Measurements from ENCODE around the gene RFX3.

The RFX3 gene

DNA sequence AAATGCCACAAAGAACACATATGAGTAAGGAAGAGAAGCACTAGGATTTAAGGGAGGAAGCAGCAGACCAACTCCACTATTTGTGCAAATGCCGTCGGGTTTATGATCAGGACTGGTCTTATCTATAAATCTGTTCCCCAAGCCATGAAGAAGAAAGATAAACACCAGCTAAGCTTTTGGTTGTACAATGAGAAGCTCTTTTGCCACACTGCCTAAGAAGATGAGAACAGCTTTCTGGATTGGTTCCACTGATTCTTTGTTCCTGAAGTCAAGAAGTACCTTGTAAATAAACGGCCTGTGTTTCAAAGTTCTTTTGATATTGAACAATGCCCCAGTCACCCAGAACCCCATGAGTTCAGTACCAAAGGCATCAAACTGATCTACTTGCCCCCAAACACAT, 93.9 kb downstream of the RFX3 start:
- DNase-seq (ENCODE audit: low read depth): no peak
- no peak for TF ChIP-seq CTCF (IDR thresholded peaks at IDR 0.05; ENCODE audit: insufficient read depth, low read depth, low read length, missing control alignments)
- no peak overlapping the region for H3K4me3 ChIP-seq (ENCODE audit: low read depth, low read length)

- H3K4me3 ChIP-seq (ENCODE audit: low read depth, low read length): no peak overlapping the region
- no peak for DNase-seq (ENCODE audit: low read depth)
- TF ChIP-seq CTCF (IDR thresholded peaks at IDR 0.05; ENCODE audit: insufficient read depth, low read depth, low read length, missing control alignments): no peak
Measured at GRCh38 chr9:3419893-3420292, 105.9 kb downstream of the RFX3 start.

DNA sequence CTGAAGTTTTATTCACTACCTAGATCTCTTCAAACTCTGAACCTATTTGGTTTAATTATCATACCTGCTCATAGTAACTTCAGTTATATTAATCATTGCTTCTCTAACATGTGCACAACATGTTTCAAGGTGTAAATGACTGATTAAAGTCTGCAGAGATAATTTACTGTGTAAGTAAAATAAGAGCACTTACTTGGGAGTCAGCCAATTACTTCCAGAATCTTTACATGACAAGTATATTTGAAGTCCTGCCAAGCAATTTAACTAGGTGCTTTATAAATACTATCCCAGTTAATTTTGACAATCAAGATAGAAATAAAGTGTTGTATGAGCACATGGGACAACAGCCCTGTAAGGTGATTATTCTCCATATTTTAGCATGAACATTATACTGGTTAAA, 109.9 kb downstream of the RFX3 start:
- no peak for DNase-seq (ENCODE audit: low read depth)
- no peak overlapping the region for H3K4me3 ChIP-seq (ENCODE audit: low read depth, low read length)
- TF ChIP-seq CTCF (IDR thresholded peaks at IDR 0.05; ENCODE audit: insufficient read depth, low read depth, low read length, missing control alignments): no peak

DNA sequence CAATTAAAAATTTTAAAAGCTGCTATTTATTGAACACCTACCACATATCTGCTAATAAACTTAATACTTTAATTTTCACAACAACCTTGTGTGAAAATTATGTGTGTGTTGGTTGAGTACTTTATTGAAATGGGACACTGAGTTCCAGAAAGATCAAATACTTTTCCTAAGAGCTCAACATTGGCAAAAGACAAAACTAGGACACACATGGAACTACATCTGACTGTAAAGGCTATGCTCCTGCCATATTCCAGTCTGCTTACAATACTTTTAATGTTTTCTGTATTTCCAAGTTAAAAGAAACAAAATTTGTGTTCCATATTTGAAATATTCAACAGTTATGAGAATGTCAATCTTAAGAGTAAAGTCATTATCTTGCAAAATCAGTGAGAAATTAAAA, 111.8 kb downstream of the RFX3 start:
- no peak for DNase-seq (ENCODE audit: low read depth)
- TF ChIP-seq CTCF (IDR thresholded peaks at IDR 0.05; ENCODE audit: insufficient read depth, low read depth, low read length, missing control alignments): no peak
- no peak overlapping the region for H3K4me3 ChIP-seq (ENCODE audit: low read depth, low read length)

DNA sequence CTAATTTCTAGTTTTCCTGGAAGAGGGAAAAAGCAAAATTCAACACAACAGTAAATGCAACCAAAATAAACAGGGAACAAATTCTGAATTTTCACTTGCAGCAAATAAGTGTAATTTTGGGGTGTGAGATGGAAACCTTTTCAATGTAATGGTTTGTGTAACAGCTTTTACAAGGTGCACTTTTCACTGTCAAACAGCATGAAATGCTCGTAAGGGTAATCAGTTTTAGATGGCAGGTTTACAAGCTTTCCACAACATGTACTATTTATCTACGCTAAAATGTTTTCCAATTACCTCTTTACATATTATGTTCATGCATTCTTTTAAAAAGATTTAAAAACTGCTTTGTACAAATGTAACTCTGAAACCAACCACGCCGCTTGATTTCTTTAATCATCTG, 115.3 kb downstream of the RFX3 start:
- no peak overlapping the region for H3K4me3 ChIP-seq (ENCODE audit: low read depth, low read length)
- DNase-seq (ENCODE audit: low read depth): no peak
- TF ChIP-seq CTCF (IDR thresholded peaks at IDR 0.05; ENCODE audit: insufficient read depth, low read depth, low read length, missing control alignments): no peak

- no peak overlapping the region for H3K4me3 ChIP-seq (ENCODE audit: low read depth, low read length)
- DNase-seq (ENCODE audit: low read depth): no peak
- no peak for TF ChIP-seq CTCF (IDR thresholded peaks at IDR 0.05; ENCODE audit: insufficient read depth, low read depth, low read length, missing control alignments)
Measured at GRCh38 chr9:3409453-3409852, 116.3 kb downstream of the RFX3 start.

- DNase-seq (ENCODE audit: low read depth): no peak
- H3K4me3 ChIP-seq (ENCODE audit: low read depth, low read length): no peak overlapping the region
- no peak for TF ChIP-seq CTCF (IDR thresholded peaks at IDR 0.05; ENCODE audit: insufficient read depth, low read depth, low read length, missing control alignments)
Measured at GRCh38 chr9:3403315-3403714, 122.5 kb downstream of the RFX3 start.
